Gastrocnemius medialis (tissue), 4 donors: ENCODE results near the gene CMIP. TPM values are rescaled to one million over a fixed set of nuclear protein-coding genes. Genes with fewer than 3 reads are reported as not detected.

ENCODE experiments used
- ATAC-seq, 2 donors: fragments of 150-250 bp; one replicate each; pipeline ENCODE4 v1.9.1; 2016
- DNase-seq, 2 donors: peaks; one replicate each; pipeline ENCODE4 v3.0.0-alpha.2; 2019
- H3K27ac ChIP-seq, 4 donors: fragments of 200-600 bp; sonication (generic); 1 replicate in 1 of 4; 2 replicates in 3 of 4; pipeline ENCODE4 v1.5.1; 2016 to 2018; ENCODE audit warnings: mild to moderate bottlenecking in 2 of 4, moderate library complexity in 1 of 4
- H3K27me3 ChIP-seq, 3 donors: fragments of 200-600 bp; sonication (generic) in 2 of 3; 1 replicate in 1 of 3; 2 replicates in 2 of 3; pipeline versions ENCODE4 v1.5.1 to v1.6.0; 2016 to 2019; ENCODE audit warnings: mild to moderate bottlenecking in 1 of 3, moderate library complexity in 1 of 3
- H3K36me3 ChIP-seq, 2 donors: fragments of 200-600 bp; sonication (generic) in 1 of 2; one replicate each; pipeline ENCODE4 v1.5.1; 2017 to 2018
- H3K4me1 ChIP-seq, 2 donors: fragments of 200-600 bp; sonication (generic) in 1 of 2; one replicate each; pipeline ENCODE4 v1.5.1; 2016 to 2017; ENCODE audit warnings: mild to moderate bottlenecking in 2 of 2
- H3K4me3 ChIP-seq, 4 donors: fragments of 200-600 bp; sonication (generic) in 3 of 4; 1 replicate in 1 of 4; 2 replicates in 3 of 4; pipeline ENCODE4 v1.5.1; 2016 to 2019; ENCODE audit warnings: mild to moderate bottlenecking in 2 of 4
- H3K9me3 ChIP-seq, 3 donors: fragments of 200-600 bp; sonication (generic) in 2 of 3; 1 replicate in 1 of 3; 2 replicates in 2 of 3; pipeline ENCODE4 v1.5.1; 2016 to 2019
- POLR2A ChIP-seq, 2 donors: fragments of 450-650 bp; IDR thresholded peaks; one replicate each; pipeline ENCODE4 v1.6.1; 2017; ENCODE audit warnings: antibody characterized with exemption in 2 of 2, mild to moderate bottlenecking in 2 of 2, moderate library complexity in 2 of 2
- in situ Hi-C, 4 donors: fragments of 200-750 bp; cut with MboI; loops; one replicate each; pipeline versions ENCODE4 v1.15.0 to v1.8.0; 2017; ENCODE audit warnings: low sequenced_read_pairs in 4 of 4
- intact Hi-C: fragments of 100-400 bp; cut with DNase I; formaldehyde crosslinking; loops from one replicate; pipeline ENCODE4 v1.15.1; 2023; ENCODE audit warnings: low total_unique reads
- total RNA-seq, 4 donors: library from RNA; depleted of rRNA; stranded (reverse); fragments of >200 nt; gene quantifications; one replicate each; pipeline versions ENCODE4 v1.1.0 to v1.2.3, GENCODE V29; 2016
- TF ChIP-seq, protein P1 (sequence below), 5 experiments: fragments of 450-650 bp in 3 of 5; fragments of 200-600 bp in 2 of 5; sonication (generic) in 2 of 5; IDR thresholded peaks in 4 of 5; conservative IDR thresholded peaks in 1 of 5; 1 replicate in 4 of 5; 2 replicates in 1 of 5; pipeline ENCODE4 v1.5.1; 2016 to 2019; ENCODE audit warnings: antibody characterized with exemption in 5 of 5, mild to moderate bottlenecking in 3 of 5, moderate library complexity in 3 of 5

Gene CMIP
- total RNA-seq, 4 donors from 2014 or later = 0.90 to 5.1 (median 2.7) TPM

DNA sequence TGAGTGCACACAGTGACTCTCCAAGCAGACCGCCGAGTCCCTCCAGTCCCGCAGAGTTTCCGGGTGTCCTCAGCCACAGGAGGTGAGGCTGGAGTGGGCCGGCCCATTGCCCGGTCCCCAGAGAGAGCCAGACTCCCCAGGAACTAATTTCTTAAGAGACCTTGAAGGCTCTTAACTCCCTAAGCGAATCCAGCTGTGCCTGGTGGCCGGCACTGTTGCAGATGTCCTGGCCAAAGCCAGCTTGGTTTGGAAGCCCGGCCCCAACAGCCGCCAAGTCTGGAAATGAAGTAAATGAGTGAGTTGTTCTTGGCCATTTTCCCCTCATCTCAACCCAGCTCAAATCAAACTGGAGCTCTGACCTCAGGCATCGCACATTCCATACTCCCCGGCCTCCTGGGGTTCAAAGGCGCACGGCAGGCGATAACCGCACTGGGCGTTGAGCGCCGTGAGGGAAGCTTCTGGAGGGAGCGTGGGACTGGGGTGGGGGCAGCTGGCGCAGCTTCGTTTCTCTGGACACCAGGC lies 42.0 kb downstream of the CMIP start:
- peak in 1 of 2 donors; percentile 21 for ATAC-seq
- no peaks in the 10 kb centered on the region for H3K27me3 ChIP-seq
- H3K27ac ChIP-seq = no peak overlapping the region
- DNase-seq = no peak
- TF ChIP-seq, protein P1, sequence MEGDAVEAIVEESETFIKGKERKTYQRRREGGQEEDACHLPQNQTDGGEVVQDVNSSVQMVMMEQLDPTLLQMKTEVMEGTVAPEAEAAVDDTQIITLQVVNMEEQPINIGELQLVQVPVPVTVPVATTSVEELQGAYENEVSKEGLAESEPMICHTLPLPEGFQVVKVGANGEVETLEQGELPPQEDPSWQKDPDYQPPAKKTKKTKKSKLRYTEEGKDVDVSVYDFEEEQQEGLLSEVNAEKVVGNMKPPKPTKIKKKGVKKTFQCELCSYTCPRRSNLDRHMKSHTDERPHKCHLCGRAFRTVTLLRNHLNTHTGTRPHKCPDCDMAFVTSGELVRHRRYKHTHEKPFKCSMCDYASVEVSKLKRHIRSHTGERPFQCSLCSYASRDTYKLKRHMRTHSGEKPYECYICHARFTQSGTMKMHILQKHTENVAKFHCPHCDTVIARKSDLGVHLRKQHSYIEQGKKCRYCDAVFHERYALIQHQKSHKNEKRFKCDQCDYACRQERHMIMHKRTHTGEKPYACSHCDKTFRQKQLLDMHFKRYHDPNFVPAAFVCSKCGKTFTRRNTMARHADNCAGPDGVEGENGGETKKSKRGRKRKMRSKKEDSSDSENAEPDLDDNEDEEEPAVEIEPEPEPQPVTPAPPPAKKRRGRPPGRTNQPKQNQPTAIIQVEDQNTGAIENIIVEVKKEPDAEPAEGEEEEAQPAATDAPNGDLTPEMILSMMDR (IDR thresholded peaks at IDR 0.05 in 4 of 5, conservative IDR thresholded peaks at IDR 0.05 in 1 of 5) = no peak
- TF ChIP-seq POLR2A (IDR thresholded peaks at IDR 0.05) = no peak
- intact Hi-C loops (no loop called here), in situ Hi-C loops (no loop called here)
- H3K36me3 ChIP-seq = no peaks in the 10 kb centered on the region
- H3K4me1 ChIP-seq = no peaks in the 10 kb centered on the region
- H3K9me3 ChIP-seq = no peaks in the 10 kb centered on the region
- H3K4me3 ChIP-seq = no peak overlapping the region

DNA sequence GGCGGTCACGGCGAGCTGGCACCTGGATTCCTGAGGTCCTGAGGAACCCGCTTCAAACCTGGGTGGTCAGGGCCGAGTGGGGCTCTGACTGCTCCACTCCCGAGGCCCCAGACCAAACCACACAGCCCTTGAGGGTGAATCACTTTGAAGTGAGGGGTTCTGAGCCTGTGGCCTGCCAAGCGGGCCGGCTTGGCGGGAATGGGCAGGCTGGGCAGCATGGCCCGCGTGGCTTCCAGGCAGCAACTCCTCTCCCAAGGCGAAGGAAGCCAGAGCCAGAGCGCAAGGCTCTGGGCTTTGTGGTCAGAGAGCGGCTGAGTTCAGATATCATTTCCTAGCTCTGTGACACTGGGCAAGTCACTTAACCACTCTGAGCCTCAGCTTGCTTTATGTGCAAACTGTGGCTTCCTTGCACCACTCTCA lies 42.7 kb downstream of the CMIP start:
- no peaks in the 10 kb centered on the region for H3K9me3 ChIP-seq
- H3K27me3 ChIP-seq = no peaks in the 10 kb centered on the region
- no peak for ATAC-seq
- intact Hi-C loops = no loop called here
- no peak overlapping the region for H3K4me3 ChIP-seq
- in situ Hi-C loops = no loop called here
- no peaks in the 10 kb centered on the region for H3K4me1 ChIP-seq
- no peak for TF ChIP-seq POLR2A (IDR thresholded peaks at IDR 0.05)
- TF ChIP-seq, protein P1 (IDR thresholded peaks at IDR 0.05 in 4 of 5, conservative IDR thresholded peaks at IDR 0.05 in 1 of 5) = no peak
- no peak for DNase-seq
- H3K27ac ChIP-seq = no peak overlapping the region
- no peaks in the 10 kb centered on the region for H3K36me3 ChIP-seq

DNA sequence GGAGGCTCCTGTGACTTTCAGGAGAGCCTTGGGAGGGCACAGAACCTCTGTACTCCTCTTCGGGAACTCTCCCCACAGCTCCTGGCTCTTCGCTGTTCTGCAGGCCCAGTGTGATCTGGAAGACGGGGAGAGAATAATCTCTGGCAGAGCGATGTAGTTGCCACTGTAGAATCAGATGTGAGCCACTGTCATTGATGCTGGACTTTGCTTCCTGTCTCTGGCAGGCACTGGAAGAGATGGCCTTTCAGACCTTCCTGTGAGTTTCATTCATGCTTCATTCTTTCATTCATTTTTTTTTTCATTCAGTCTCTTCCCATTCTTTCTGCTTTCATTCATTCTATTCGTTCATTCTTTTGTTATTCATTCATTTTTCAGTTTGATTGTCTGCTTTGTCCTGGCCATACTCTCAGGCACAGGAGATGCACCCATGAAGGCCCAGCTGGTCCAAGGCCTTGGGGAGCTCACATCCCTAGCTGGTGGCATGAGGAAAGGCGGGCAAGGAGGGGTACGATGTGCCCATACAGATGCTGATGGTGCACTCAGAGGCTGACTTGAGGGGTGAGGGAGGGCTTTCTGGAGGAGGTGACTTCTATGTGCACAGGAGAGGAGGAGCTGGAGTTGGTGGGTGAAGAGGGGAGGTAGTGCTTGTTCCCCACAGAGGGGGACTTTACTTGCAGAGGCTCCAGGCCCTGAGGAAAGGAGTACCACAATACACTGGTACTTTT lies 44.2 kb downstream of the CMIP start:
- Histone ChIP-seq H3K4me1 (no peaks in the 10 kb centered on the region), H3K4me3 (no peak overlapping the region), H3K27me3 (no peaks in the 10 kb centered on the region), H3K9me3 (no peaks in the 10 kb centered on the region), H3K27ac (no peak overlapping the region), H3K36me3 (no peaks in the 10 kb centered on the region)
- no peak for ATAC-seq
- in situ Hi-C loops = no loop called here
- no peak for DNase-seq
- TF ChIP-seq POLR2A (IDR thresholded peaks at IDR 0.05) = no peak
- TF ChIP-seq, protein P1 (IDR thresholded peaks at IDR 0.05 in 4 of 5, conservative IDR thresholded peaks at IDR 0.05 in 1 of 5) = no peak
- intact Hi-C loops = no loop called here

DNA sequence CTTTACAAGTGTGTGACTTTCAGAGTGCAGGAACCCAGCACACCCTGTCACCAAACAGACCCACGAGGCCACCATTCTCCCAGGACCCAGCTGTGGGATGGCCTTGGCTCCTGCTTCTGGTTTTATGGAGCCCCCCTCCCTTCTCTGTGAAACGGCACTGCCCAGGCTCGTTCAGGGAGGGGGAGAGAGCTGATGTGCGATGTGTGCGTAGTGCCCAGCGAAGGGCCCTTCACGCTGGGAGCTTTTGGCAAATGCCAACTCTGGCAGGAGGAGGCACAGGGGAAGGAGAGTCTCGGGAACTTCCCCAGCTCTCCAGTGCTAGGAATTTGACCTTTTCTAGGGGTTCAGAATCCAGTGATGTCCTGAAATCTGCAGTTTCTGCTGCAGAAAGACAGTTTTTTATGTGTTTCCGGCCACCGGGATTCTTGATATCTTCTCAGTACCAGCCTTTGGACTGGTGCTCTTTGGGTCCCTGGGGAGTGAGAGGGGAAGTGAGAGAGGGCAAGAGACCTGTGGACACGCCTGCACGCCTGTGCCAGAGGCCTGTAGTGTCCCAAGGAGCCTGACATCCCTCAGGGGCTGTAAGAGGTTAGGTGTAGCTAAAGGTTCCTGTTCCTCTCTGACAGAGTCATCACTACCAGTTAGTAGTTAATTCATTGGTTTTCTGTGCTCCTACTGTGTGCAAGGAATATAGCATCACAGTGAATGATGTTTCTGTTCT lies 45.1 kb downstream of the CMIP start:
- TF ChIP-seq, protein P1 (IDR thresholded peaks at IDR 0.05 in 4 of 5, conservative IDR thresholded peaks at IDR 0.05 in 1 of 5) = no peak
- TF ChIP-seq POLR2A (IDR thresholded peaks at IDR 0.05) = no peak
- no peak overlapping the region for H3K27ac ChIP-seq
- H3K4me3 ChIP-seq = no peak overlapping the region
- no peak for DNase-seq
- H3K4me1 ChIP-seq = no peaks in the 10 kb centered on the region
- in situ Hi-C loops = no loop called here
- intact Hi-C loops = no loop called here
- no peaks in the 10 kb centered on the region for H3K27me3 ChIP-seq
- H3K9me3 ChIP-seq = no peaks in the 10 kb centered on the region
- H3K36me3 ChIP-seq = no peaks in the 10 kb centered on the region
- ATAC-seq = no peak
